ENCODE results near the gene RNASE9.
A peak's percentile ranks its signal among the peaks of the same experiment; 100 is the strongest.

The RNASE9 gene

DNA sequence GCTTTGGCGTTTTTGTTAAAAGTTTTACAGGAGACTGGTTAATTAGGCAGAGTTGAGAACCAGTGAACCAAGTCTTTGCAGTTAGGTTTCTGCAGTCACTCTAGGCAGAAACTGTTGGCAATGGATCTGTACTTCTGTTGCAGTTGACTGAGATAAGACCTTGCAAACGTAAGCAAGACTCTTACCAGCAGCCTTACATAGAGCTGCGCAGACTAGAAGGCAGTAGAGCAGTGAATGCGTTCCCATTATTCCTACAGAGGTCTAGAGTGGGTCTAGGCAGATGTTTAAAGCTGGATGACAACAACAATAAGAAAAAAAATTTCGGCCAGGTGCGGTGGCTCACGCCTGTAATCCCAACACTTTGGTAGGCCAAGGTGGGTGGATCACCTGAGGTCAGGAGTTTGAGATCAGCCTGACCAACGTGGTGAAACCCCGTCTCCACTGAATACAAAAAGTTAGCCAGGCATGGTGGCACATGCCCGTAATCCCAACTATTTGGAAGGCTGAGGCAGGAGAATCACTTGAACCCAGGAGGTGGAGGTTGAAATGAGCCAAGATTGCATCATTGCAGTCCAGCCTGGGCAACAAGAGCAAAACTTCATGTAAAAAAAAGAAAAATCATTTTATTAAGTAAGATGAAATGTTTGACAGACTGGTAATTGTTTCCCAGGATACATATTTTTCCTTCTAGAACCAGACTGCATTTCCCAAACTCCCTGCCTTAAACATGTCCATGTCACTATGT lies 12.3 kb downstream of the RNASE9 start:
- no peak overlapping the region for H3K23ac ChIP-seq (ENCODE audit: low read depth, low read length, poor library complexity)
- no peak overlapping the region for H2BK5ac ChIP-seq (ENCODE audit: low read length)
- no peak overlapping the region for H2BK15ac ChIP-seq (ENCODE audit: low read length)
- no peak for DNase-seq (ENCODE audit: low spot score)
- no peak overlapping the region for H2BK12ac ChIP-seq (ENCODE audit: low read length)
- no peak overlapping the region for H2BK120ac ChIP-seq (ENCODE audit: low read depth, low read length)
- no peak overlapping the region for H3K27ac ChIP-seq (replicated peaks; ENCODE audit: low read length)
- no CpG with 5 or more reads among the region's 10 CpGs for WGBS, 2 donors (ENCODE audit: extremely low coverage in 2 of 2, insufficient read length in 2 of 2, insufficient replicate concordance in 1 of 2)
- H3K4ac ChIP-seq (ENCODE audit: low read length): no peak overlapping the region
- no peak overlapping the region for H2AFZ ChIP-seq (ENCODE audit: low read length)
- H3K9ac ChIP-seq (ENCODE audit: low read depth, low read length, poor library complexity): no peak overlapping the region
- no peak overlapping the region for H4K8ac ChIP-seq (ENCODE audit: low read depth, low read length)
- H3K18ac ChIP-seq (ENCODE audit: low read length): no peak overlapping the region
- H3K4me3 ChIP-seq (ENCODE audit: low read length in 2 of 2): no peak overlapping the region
- no peaks in the 10 kb centered on the region for H3K36me3 ChIP-seq (replicated peaks in 1 of 2; ENCODE audit: control insufficient read depth in 2 of 2, insufficient read depth in 2 of 2, low read length in 2 of 2)
- no peaks in the 10 kb centered on the region for H3K4me1 ChIP-seq (ENCODE audit: control insufficient read depth in 2 of 2, insufficient read depth in 1 of 2, low read depth in 1 of 2, low read length in 2 of 2)
- H3K27me3 ChIP-seq (ENCODE audit: control insufficient read depth in 3 of 3, insufficient read depth in 3 of 3, low read depth in 1 of 3, low read length in 3 of 3): peaks cover 0 to 12% (median 0%) of the 10 kb centered on the region in 3 experiments
- H3K79me1 ChIP-seq (ENCODE audit: low read depth, low read length): no peaks in the 10 kb centered on the region
- H3K4me2 ChIP-seq (ENCODE audit: insufficient read depth, low read length, poor library complexity, severe bottlenecking): no peak overlapping the region
- no peak overlapping the region for H2AK5ac ChIP-seq (ENCODE audit: low read depth, low read length)
- H3K14ac ChIP-seq (ENCODE audit: low read length): no peak overlapping the region
- H3K9me3 ChIP-seq (replicated peaks in 1 of 2; ENCODE audit: control insufficient read depth in 2 of 2, insufficient read depth in 1 of 2, low read depth in 1 of 2, low read length in 2 of 2): no peaks in the 10 kb centered on the region
- no peak overlapping the region for H4K91ac ChIP-seq (ENCODE audit: low read depth, low read length, poor library complexity)

DNA sequence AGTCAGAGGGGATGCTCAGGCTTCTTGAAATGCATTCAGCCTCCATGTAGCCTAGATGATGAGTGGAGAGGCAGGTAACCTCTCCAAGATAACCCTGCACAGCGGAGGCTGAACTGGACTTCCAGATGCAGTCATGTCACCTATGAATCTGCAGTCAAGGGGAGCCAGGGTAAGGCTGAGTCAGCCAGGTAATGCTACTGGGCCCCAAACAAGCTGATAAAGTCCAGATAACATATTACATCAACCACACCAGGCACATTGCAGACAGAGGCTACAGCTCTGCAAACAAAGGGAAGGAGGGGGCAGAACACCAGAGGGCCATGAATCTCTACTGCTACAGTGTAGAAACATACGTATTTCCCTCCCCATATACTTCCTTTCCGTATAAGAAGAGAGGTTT lies 14.0 kb downstream of the RNASE9 start:
- Histone ChIP-seq H4K8ac (ENCODE audit: low read depth, low read length) (no peak overlapping the region), H2BK15ac (ENCODE audit: low read length) (no peak overlapping the region), H3K9me3 (replicated peaks in 1 of 2; ENCODE audit: control insufficient read depth in 2 of 2, insufficient read depth in 1 of 2, low read depth in 1 of 2, low read length in 2 of 2) (no peaks in the 10 kb centered on the region), H4K91ac (ENCODE audit: low read depth, low read length, poor library complexity) (no peak overlapping the region), H2AK5ac (ENCODE audit: low read depth, low read length) (no peak overlapping the region), H3K18ac (ENCODE audit: low read length) (no peak overlapping the region), H3K4me3 (ENCODE audit: low read length in 2 of 2) (no peak overlapping the region), H2BK12ac (ENCODE audit: low read length) (no peak overlapping the region), H3K27ac (replicated peaks; ENCODE audit: low read length) (no peak overlapping the region), H2AFZ (ENCODE audit: low read length) (no peak overlapping the region), H2BK120ac (ENCODE audit: low read depth, low read length) (no peak overlapping the region), H3K4ac (ENCODE audit: low read length) (no peak overlapping the region), H3K23ac (ENCODE audit: low read depth, low read length, poor library complexity) (no peak overlapping the region), H3K79me1 (ENCODE audit: low read depth, low read length) (no peaks in the 10 kb centered on the region), H3K4me2 (ENCODE audit: insufficient read depth, low read length, poor library complexity, severe bottlenecking) (no peak overlapping the region), H3K27me3 (ENCODE audit: control insufficient read depth in 3 of 3, insufficient read depth in 3 of 3, low read depth in 1 of 3, low read length in 3 of 3) (peaks cover 0 to 12% (median 0%) of the 10 kb centered on the region in 3 experiments), H3K9ac (ENCODE audit: low read depth, low read length, poor library complexity) (no peak overlapping the region), H3K36me3 (replicated peaks in 1 of 2; ENCODE audit: control insufficient read depth in 2 of 2, insufficient read depth in 2 of 2, low read length in 2 of 2) (no peaks in the 10 kb centered on the region), H3K14ac (ENCODE audit: low read length) (no peak overlapping the region), H2BK5ac (ENCODE audit: low read length) (no peak overlapping the region), H3K4me1 (ENCODE audit: control insufficient read depth in 2 of 2, insufficient read depth in 1 of 2, low read depth in 1 of 2, low read length in 2 of 2) (no peaks in the 10 kb centered on the region)
- no CpG with 5 or more reads among the region's 3 CpGs for WGBS, 2 donors (ENCODE audit: extremely low coverage in 2 of 2, insufficient read length in 2 of 2, insufficient replicate concordance in 1 of 2)
- DNase-seq (ENCODE audit: low spot score): no peak

- no peak overlapping the region for H3K4me3 ChIP-seq (ENCODE audit: low read length in 2 of 2)
- no CpG with 5 or more reads among the region's 4 CpGs for WGBS, 2 donors (ENCODE audit: extremely low coverage in 2 of 2, insufficient read length in 2 of 2, insufficient replicate concordance in 1 of 2)
- H3K4me2 ChIP-seq (ENCODE audit: insufficient read depth, low read length, poor library complexity, severe bottlenecking): no peak overlapping the region
- no peak overlapping the region for H3K18ac ChIP-seq (ENCODE audit: low read length)
- H3K79me1 ChIP-seq (ENCODE audit: low read depth, low read length): no peaks in the 10 kb centered on the region
- no peak overlapping the region for H2BK5ac ChIP-seq (ENCODE audit: low read length)
- no peak overlapping the region for H2AK5ac ChIP-seq (ENCODE audit: low read depth, low read length)
- no peaks in the 10 kb centered on the region for H3K27me3 ChIP-seq (ENCODE audit: control insufficient read depth in 3 of 3, insufficient read depth in 3 of 3, low read depth in 1 of 3, low read length in 3 of 3)
- no peak overlapping the region for H2AFZ ChIP-seq (ENCODE audit: low read length)
- H2BK15ac ChIP-seq (ENCODE audit: low read length): no peak overlapping the region
- no peak overlapping the region for H2BK120ac ChIP-seq (ENCODE audit: low read depth, low read length)
- no peaks in the 10 kb centered on the region for H3K4me1 ChIP-seq (ENCODE audit: control insufficient read depth in 2 of 2, insufficient read depth in 1 of 2, low read depth in 1 of 2, low read length in 2 of 2)
- H3K4ac ChIP-seq (ENCODE audit: low read length): no peak overlapping the region
- no peak for DNase-seq (ENCODE audit: low spot score)
- no peaks in the 10 kb centered on the region for H3K36me3 ChIP-seq (replicated peaks in 1 of 2; ENCODE audit: control insufficient read depth in 2 of 2, insufficient read depth in 2 of 2, low read length in 2 of 2)
- no peak overlapping the region for H3K9ac ChIP-seq (ENCODE audit: low read depth, low read length, poor library complexity)
- H3K14ac ChIP-seq (ENCODE audit: low read length): no peak overlapping the region
- H3K9me3 ChIP-seq (replicated peaks in 1 of 2; ENCODE audit: control insufficient read depth in 2 of 2, insufficient read depth in 1 of 2, low read depth in 1 of 2, low read length in 2 of 2): no peaks in the 10 kb centered on the region
- no peak overlapping the region for H3K27ac ChIP-seq (replicated peaks; ENCODE audit: low read length)
- H3K23ac ChIP-seq (ENCODE audit: low read depth, low read length, poor library complexity): no peak overlapping the region
- H2BK12ac ChIP-seq (ENCODE audit: low read length): no peak overlapping the region
- H4K8ac ChIP-seq (ENCODE audit: low read depth, low read length): no peak overlapping the region
- no peak overlapping the region for H4K91ac ChIP-seq (ENCODE audit: low read depth, low read length, poor library complexity)
Measured at GRCh38 chr14:20539906-20540305, 20.9 kb downstream of the RNASE9 start.

DNA sequence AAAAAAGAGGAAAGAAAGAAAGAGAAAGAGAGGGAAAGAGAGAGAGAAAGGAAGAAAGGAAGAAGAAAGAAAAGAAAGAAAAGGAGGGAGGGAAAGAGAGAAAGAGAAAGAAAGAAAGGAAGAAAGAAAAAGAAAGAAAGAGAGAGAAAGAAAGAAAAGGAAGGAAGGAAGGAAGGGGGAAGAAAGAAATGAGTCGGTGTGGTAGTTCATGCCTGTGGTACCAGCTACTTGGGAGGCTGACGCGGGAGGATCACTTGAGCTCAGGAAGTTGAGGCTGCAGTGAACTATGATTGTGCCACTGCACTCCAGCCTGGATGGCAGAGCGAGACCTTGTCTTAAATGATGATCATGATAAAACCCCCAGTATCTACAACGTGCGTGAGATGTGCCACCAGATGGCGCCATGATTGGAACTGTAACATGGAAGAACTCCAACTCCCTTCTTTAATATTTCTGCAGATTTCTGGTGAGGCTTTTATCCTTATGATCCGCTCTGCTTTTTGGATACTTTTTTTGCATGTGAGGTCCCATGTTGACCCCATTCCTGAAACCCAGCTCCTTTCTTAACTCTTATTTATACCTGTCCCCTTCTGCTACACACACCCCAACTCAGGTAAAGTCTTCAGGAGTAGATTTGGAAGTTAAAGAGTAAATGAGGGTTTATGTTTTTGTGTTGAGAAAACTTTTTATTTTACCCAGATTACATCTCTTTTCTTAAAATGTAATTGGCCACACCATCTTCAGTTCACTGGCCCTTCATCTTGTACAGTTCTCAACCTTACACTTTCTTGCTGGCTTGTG lies 29.9 kb downstream of the RNASE9 start:
- no CpG with 5 or more reads among the region's 8 CpGs for WGBS, 2 donors (ENCODE audit: extremely low coverage in 2 of 2, insufficient read length in 2 of 2, insufficient replicate concordance in 1 of 2)

More for the DNA sequence above, 29.9 kb downstream of the RNASE9 start:
- H2AK5ac ChIP-seq (ENCODE audit: low read depth, low read length): no peak overlapping the region
- no peak overlapping the region for H4K8ac ChIP-seq (ENCODE audit: low read depth, low read length)
- no peak overlapping the region for H3K18ac ChIP-seq (ENCODE audit: low read length)
- H3K79me1 ChIP-seq (ENCODE audit: low read depth, low read length): no peaks in the 10 kb centered on the region
- peak; percentile 72 for DNase-seq (ENCODE audit: low spot score)
- H3K27ac ChIP-seq (replicated peaks; ENCODE audit: low read length): no peak overlapping the region
- H2BK12ac ChIP-seq (ENCODE audit: low read length): no peak overlapping the region
- H2BK15ac ChIP-seq (ENCODE audit: low read length): no peak overlapping the region
- no peak overlapping the region for H3K4me3 ChIP-seq (ENCODE audit: low read length in 2 of 2)
- H3K9ac ChIP-seq (ENCODE audit: low read depth, low read length, poor library complexity): no peak overlapping the region
- H3K36me3 ChIP-seq (replicated peaks in 1 of 2; ENCODE audit: control insufficient read depth in 2 of 2, insufficient read depth in 2 of 2, low read length in 2 of 2): no peaks in the 10 kb centered on the region
- H3K9me3 ChIP-seq (replicated peaks in 1 of 2; ENCODE audit: control insufficient read depth in 2 of 2, insufficient read depth in 1 of 2, low read depth in 1 of 2, low read length in 2 of 2): no peaks in the 10 kb centered on the region
- no peak overlapping the region for H2BK5ac ChIP-seq (ENCODE audit: low read length)
- no peak overlapping the region for H3K23ac ChIP-seq (ENCODE audit: low read depth, low read length, poor library complexity)
- H3K14ac ChIP-seq (ENCODE audit: low read length): peak overlapping the region; percentile 4
- H3K4me2 ChIP-seq (ENCODE audit: insufficient read depth, low read length, poor library complexity, severe bottlenecking): no peak overlapping the region
- no peak overlapping the region for H2AFZ ChIP-seq (ENCODE audit: low read length)
- H3K27me3 ChIP-seq (ENCODE audit: control insufficient read depth in 3 of 3, insufficient read depth in 3 of 3, low read depth in 1 of 3, low read length in 3 of 3): peaks cover 0 to 5% (median 0%) of the 10 kb centered on the region in 3 experiments
- no peaks in the 10 kb centered on the region for H3K4me1 ChIP-seq (ENCODE audit: control insufficient read depth in 2 of 2, insufficient read depth in 1 of 2, low read depth in 1 of 2, low read length in 2 of 2)
- H2BK120ac ChIP-seq (ENCODE audit: low read depth, low read length): no peak overlapping the region
- H3K4ac ChIP-seq (ENCODE audit: low read length): no peak overlapping the region
- H4K91ac ChIP-seq (ENCODE audit: low read depth, low read length, poor library complexity): no peak overlapping the region
